ENCODE results near the gene CCDC181.

GRCh38 chr1:169346036-169346589 lies 81.2 kb downstream of the CCDC181 start:
- no peak for TF ChIP-seq POLR2A (IDR thresholded peaks at IDR 0.05)
- TF ChIP-seq CTCF (IDR thresholded peaks at IDR 0.05) = no peak
- TF ChIP-seq POLR2AphosphoS5 (IDR thresholded peaks at IDR 0.05) = no peak
